ENCODE data around the gene WWP2. TPM values are rescaled to one million over a fixed set of nuclear protein-coding genes. Genes with fewer than 3 reads are reported as not detected.
"Not testable (repeated sequence)": the region's sequence is repeated elsewhere in the genome, so short reads cannot be mapped to it uniquely, and the experiment has no call there.

The WWP2 gene
- total RNA-seq, 2 experiments from 2014 or later: 41.9 to 43.0 TPM

DNA sequence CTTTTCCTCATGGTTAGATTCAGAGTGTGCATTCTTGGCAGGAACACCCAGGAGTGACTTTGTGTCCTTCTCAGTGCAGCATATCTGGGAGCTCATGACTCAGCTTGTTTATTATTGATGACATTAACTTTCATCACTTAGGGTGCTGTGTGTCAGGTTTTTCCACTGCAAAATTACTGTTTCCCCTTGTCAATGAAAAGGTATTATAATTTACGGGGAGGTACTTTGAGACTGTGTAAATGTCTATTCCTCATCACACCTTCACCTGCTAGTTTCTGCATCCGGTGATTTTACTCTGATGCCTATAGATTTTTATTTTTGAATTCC, 50.5 kb downstream of the WWP2 start:
- H3K9me3 Mint-ChIP-seq: no peaks in the 10 kb centered on the region

DNA sequence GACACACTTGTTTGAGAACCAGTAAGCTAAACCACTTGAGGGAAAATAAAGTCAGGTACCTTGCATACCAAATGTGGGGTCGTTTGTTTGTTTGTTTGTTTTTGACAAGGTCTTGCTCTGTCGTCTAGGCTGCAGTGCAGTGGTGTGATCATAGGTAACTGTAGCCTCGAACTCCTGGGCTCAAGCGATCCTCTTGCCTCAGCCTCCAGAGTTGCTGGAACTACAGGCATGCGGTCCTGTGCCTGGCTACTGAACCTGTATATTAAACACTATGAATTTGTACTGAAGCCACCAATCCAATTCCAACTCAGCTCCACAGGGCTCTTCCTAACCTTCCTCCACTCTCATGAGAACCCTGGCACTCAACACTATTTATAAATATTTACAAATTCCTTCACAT, 51.9 kb downstream of the WWP2 start:
- H3K4me3 Mint-ChIP-seq: no peak overlapping the region
- peaks cover 66% of the 10 kb centered on the region for H3K36me3 Mint-ChIP-seq (ENCODE audit: low read depth)
- no peak for TF ChIP-seq CTCF (IDR thresholded peaks at IDR 0.05)
- H3K4me1 Mint-ChIP-seq (ENCODE audit: low read depth): no peaks in the 10 kb centered on the region
- ATAC-seq (ENCODE audit: poor library complexity) (no peak), DNase-seq (no peak)
- intact Hi-C loops (cut with DNase I, micrococcal nuclease): no loop called here
- no peaks in the 10 kb centered on the region for H3K9me3 ChIP-seq (ENCODE audit: control insufficient read depth in 1 of 2, insufficient read depth in 1 of 2, low read length in 2 of 2)
- H3K27me3 Mint-ChIP-seq: no peaks in the 10 kb centered on the region
- no peak overlapping the region for H3K27ac ChIP-seq (ENCODE audit: low read depth in 1 of 2, low read length in 2 of 2)
- no peak overlapping the region for H3K4me3 ChIP-seq (ENCODE audit: low read length)
- H3K4me1 ChIP-seq (ENCODE audit: insufficient read depth, low read length): no peaks in the 10 kb centered on the region
- H3K9me3 Mint-ChIP-seq: no peaks in the 10 kb centered on the region
- CTCF ChIA-PET: no interaction called here
- H3K36me3 ChIP-seq (ENCODE audit: insufficient read depth, low read length): peaks cover 37% of the 10 kb centered on the region
- no peaks in the 10 kb centered on the region for H3K27me3 ChIP-seq (ENCODE audit: control insufficient read depth in 1 of 2, insufficient read depth in 2 of 2, low read length in 2 of 2)
- H3K27ac Mint-ChIP-seq: no peak overlapping the region
- POLR2A ChIA-PET: interaction anchor here (0.5 kb wide), 1 partner anchor 263 kb away, joined by 3 read pairs; no protein-coding TSS in a partner anchor

More for the DNA sequence above, 50.5 kb downstream of the WWP2 start:
- peaks cover 30% of the 10 kb centered on the region for H3K36me3 ChIP-seq (ENCODE audit: insufficient read depth, low read length)
- H3K27ac ChIP-seq (ENCODE audit: low read depth in 1 of 2, low read length in 2 of 2): no peak overlapping the region
- ATAC-seq (ENCODE audit: poor library complexity) (no peak), DNase-seq (no peak)
- TF ChIP-seq CTCF (IDR thresholded peaks at IDR 0.05): no peak
- no peaks in the 10 kb centered on the region for H3K27me3 ChIP-seq (ENCODE audit: control insufficient read depth in 1 of 2, insufficient read depth in 2 of 2, low read length in 2 of 2)
- H3K4me1 Mint-ChIP-seq (ENCODE audit: low read depth): no peaks in the 10 kb centered on the region
- ChIA-PET CTCF (no interaction called here), POLR2A (interaction anchor here (0.6 kb wide), 1 partner anchor 705 kb away, joined by 4 read pairs; no protein-coding TSS in a partner anchor)
- H3K4me3 ChIP-seq (ENCODE audit: low read length): no peak overlapping the region
- H3K9me3 ChIP-seq (ENCODE audit: control insufficient read depth in 1 of 2, insufficient read depth in 1 of 2, low read length in 2 of 2): no peaks in the 10 kb centered on the region
- intact Hi-C loops (cut with DNase I, micrococcal nuclease): no loop called here
- H3K27me3 Mint-ChIP-seq: no peaks in the 10 kb centered on the region
- H3K4me1 ChIP-seq (ENCODE audit: insufficient read depth, low read length): no peaks in the 10 kb centered on the region
- H3K4me3 Mint-ChIP-seq: no peak overlapping the region
- peaks cover 65% of the 10 kb centered on the region for H3K36me3 Mint-ChIP-seq (ENCODE audit: low read depth)
- H3K27ac Mint-ChIP-seq: no peak overlapping the region

GRCh38 chr16:69814561-69814960, 52.4 kb downstream of the WWP2 start:
- CTCF ChIA-PET: no interaction called here

GRCh38 chr16:69815216-69815883, 53.2 kb downstream of the WWP2 start:
- H3K27me3 ChIP-seq (ENCODE audit: control insufficient read depth in 1 of 2, insufficient read depth in 2 of 2, low read length in 2 of 2); H3K27ac Mint-ChIP-seq; intact Hi-C loops (cut with DNase I, micrococcal nuclease); H3K4me3 ChIP-seq (ENCODE audit: low read length); DNase-seq; H3K4me1 ChIP-seq (ENCODE audit: insufficient read depth, low read length); POLR2A ChIA-PET; H3K27ac ChIP-seq (ENCODE audit: low read depth in 1 of 2, low read length in 2 of 2); H3K9me3 Mint-ChIP-seq; CTCF ChIA-PET; H3K4me3 Mint-ChIP-seq; H3K27me3 Mint-ChIP-seq; H3K9me3 ChIP-seq (ENCODE audit: control insufficient read depth in 1 of 2, insufficient read depth in 1 of 2, low read length in 2 of 2); ATAC-seq (ENCODE audit: poor library complexity); H3K4me1 Mint-ChIP-seq (ENCODE audit: low read depth): not testable (repeated sequence)
- peaks cover 33% of the 10 kb centered on the region for H3K36me3 ChIP-seq (ENCODE audit: insufficient read depth, low read length)
- H3K36me3 Mint-ChIP-seq (ENCODE audit: low read depth): peaks cover 63% of the 10 kb centered on the region

More at GRCh38 chr16:69814561-69814960, 52.4 kb downstream of the WWP2 start:
- ATAC-seq (ENCODE audit: poor library complexity): no peak
- H3K27ac Mint-ChIP-seq: no peak overlapping the region
- H3K9me3 Mint-ChIP-seq: no peaks in the 10 kb centered on the region
- H3K4me3 Mint-ChIP-seq: no peak overlapping the region
- no peaks in the 10 kb centered on the region for H3K9me3 ChIP-seq (ENCODE audit: control insufficient read depth in 1 of 2, insufficient read depth in 1 of 2, low read length in 2 of 2)
- H3K27ac ChIP-seq (ENCODE audit: low read depth in 1 of 2, low read length in 2 of 2): no peak overlapping the region
- POLR2A ChIA-PET: interaction anchor here (0.5 kb wide), 1 partner anchor 263 kb away, joined by 3 read pairs; no protein-coding TSS in a partner anchor
- no peak for TF ChIP-seq CTCF (IDR thresholded peaks at IDR 0.05)
- H3K27me3 ChIP-seq (ENCODE audit: control insufficient read depth in 1 of 2, insufficient read depth in 2 of 2, low read length in 2 of 2): no peaks in the 10 kb centered on the region
- no peak overlapping the region for H3K4me3 ChIP-seq (ENCODE audit: low read length)
- peaks cover 39% of the 10 kb centered on the region for H3K36me3 ChIP-seq (ENCODE audit: insufficient read depth, low read length)
- H3K36me3 Mint-ChIP-seq (ENCODE audit: low read depth): peaks cover 66% of the 10 kb centered on the region
- intact Hi-C loops (cut with DNase I, micrococcal nuclease): no loop called here
- DNase-seq: no peak
- H3K4me1 Mint-ChIP-seq (ENCODE audit: low read depth): no peaks in the 10 kb centered on the region
- no peaks in the 10 kb centered on the region for H3K4me1 ChIP-seq (ENCODE audit: insufficient read depth, low read length)
- no peaks in the 10 kb centered on the region for H3K27me3 Mint-ChIP-seq
